GM12878 (cell line): ENCODE results near the gene PRICKLE4.

Experiments used
- FOXM1 ChIP-seq: IDR thresholded peaks from 2 replicates; pipeline ENCODE4 v1.6.1; 2012; ENCODE audit warnings: low read depth, mild to moderate bottlenecking, inconsistent platforms, low read length, moderate library complexity
- MYC ChIP-seq: IDR thresholded peaks from 2 replicates; pipeline ENCODE4 v1.6.1; 2011; ENCODE audit warnings: mild to moderate bottlenecking, low read length, moderate library complexity, inconsistent platforms; ENCODE audit not compliant: insufficient read depth, insufficient replicate concordance, insufficient read length, severe bottlenecking
- POLR2AphosphoS5 ChIP-seq: IDR thresholded peaks from 2 replicates; pipeline ENCODE4 v1.6.1; 2011; ENCODE audit warnings: mild to moderate bottlenecking, low read length, inconsistent platforms
- RB1 ChIP-seq: fragments of 450-650 bp; formaldehyde crosslinking; IDR thresholded peaks from 2 replicates; pipeline ENCODE4 v1.6.1; 2017; ENCODE audit warnings: mild to moderate bottlenecking, borderline replicate concordance
- SREBF2 ChIP-seq: IDR thresholded peaks from 2 replicates; pipeline ENCODE4 v1.6.1; 2012; ENCODE audit warnings: mild to moderate bottlenecking, low read length

GRCh38 chr6:41796474-41796873 lies 15.9 kb downstream of the PRICKLE4 start:
- TF ChIP-seq MYC (no peak), POLR2AphosphoS5 (no peak), SREBF2 (no peak), RB1 (no peak), FOXM1 (no peak)
